HG03095 (cell line): Measurements from ENCODE around the gene CTNNB1.
A peak's percentile ranks its signal among the peaks of the same experiment; 100 is the strongest.

ENCODE experiments used
- ATAC-seq: cut with Tn5 transposase; IDR thresholded peaks from one replicate; pipeline ENCODE4 v1.9.1; 2021; ENCODE audit warnings: moderate library complexity; ENCODE audit not compliant: unreplicated experiment

CTNNB1 gene

DNA sequence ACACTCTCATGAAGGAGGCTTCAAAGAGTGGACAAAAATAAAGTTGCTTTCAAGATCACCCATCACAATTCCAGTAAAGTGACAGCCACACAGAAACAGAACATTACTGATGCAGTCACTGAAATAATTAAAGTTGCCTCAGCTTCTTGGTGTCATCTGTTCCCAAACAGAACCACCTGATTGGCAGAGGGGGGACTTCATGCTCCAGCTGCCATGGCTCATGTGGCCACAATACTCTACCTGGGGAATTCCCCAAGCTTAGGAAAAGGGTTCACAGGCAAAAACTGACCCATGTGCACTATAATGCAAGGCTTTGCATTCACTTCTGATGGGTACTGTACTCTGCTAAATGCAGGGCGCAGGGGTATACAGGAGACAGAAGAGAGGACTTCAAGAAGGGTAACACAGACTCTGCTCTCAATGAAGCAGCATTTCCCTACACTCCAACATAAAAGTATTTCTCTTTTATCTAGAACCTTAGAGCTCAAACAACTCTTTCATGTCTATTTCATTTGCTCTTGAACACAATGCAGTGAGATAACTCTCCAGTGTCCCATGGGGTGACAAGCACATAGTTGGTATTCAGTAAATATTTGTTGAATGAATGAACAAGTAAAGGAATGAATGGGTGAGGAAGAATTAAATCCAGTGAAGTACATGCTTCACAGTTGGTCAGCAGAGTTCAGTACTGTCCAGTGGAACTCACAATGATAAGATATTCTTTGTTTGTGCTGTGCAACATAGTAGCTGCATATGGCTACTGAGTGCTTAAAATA, 8.6 kb upstream of the CTNNB1 start:
- no peak for ATAC-seq

DNA sequence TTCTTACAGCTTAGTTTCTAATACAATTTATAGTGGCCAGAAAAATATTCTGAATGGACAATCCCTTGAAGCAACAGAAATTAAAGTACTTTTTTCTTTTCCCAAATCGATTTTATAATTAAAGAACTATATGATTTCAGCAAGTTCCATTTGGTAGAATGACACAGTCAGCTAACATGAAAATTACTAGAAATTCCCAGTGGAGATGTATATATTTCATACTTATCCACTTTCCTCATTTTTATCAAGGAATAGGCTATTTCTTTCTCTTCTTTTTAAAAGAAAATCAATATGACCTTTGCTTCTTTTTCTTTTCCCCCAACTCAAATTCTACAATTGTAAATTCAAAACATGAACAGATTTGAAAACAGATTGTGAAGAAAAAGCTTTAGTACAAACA, 6.4 kb upstream of the CTNNB1 start:
- ATAC-seq, result no peak

DNA sequence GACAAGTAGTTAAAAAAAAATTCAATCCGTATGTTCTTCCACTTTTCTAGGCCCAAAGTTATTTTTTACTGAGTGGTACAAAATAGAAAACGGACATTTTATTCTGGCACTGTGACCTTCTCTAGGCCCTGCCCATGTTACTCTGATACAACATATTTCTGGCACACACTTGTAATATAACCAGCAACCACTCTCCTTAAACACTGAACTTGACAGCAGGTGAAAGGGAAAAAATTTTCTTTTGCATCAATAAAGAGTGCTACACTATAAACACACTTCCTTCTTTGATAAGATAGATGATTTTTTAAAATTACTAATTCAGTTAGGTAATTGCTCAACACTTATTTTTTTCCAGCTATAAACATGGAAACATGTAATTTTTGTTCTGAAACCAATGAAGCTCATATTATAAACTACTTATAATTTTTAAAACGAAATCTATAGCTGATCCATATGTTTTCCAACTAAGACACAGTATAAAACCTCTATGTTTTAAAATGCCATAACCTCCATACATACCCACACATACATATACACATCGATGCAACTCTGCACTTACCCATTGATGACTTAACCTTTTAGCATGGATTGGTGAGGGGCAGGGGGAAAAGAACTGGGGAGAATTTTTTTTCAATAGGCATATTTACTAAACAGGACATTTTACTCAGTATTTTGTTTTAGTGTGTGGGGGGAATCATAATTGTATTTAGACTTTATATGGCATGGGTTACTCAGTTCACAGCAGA, 5.3 kb upstream of the CTNNB1 start:
- ATAC-seq, result no peak

DNA sequence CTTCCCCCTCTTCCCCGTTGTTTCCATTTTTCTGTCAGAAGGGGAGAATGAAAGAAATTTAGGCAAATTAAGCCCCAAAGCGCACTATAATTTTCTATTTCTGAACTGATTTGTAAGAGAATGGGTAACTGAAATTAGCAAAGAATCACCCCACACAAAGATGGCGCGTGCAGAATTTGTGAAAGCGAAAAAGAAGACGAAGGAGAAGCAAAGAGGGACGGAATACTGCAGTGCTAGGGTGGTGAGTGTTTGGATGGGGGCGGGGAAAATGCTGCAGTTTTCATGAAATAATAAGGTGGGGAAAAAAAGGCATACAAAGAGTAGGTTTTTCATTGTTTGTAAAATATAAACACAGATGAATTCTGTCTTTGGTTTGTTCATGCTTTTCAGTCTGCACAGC, 4.6 kb upstream of the CTNNB1 start:
- ATAC-seq, result no peak

DNA sequence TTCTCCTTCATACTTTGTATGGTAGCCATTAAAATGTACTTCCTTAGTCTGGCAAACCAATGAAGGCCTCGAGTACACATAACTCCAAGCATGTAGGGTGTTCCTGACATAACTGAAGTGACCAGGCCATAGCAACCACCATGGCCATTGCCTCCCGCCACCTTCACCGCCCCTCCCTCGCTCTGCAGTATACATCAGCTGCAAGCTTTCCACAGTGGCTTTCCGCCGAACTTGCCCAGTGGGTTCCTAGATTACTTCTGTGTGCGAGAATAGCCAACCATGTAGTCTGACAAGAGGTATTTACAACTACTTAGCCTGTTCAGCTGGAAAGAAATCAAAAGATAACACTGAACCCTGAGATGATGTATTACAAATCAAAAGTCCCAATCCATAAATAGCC, 3.4 kb upstream of the CTNNB1 start:
- no peak for ATAC-seq

DNA sequence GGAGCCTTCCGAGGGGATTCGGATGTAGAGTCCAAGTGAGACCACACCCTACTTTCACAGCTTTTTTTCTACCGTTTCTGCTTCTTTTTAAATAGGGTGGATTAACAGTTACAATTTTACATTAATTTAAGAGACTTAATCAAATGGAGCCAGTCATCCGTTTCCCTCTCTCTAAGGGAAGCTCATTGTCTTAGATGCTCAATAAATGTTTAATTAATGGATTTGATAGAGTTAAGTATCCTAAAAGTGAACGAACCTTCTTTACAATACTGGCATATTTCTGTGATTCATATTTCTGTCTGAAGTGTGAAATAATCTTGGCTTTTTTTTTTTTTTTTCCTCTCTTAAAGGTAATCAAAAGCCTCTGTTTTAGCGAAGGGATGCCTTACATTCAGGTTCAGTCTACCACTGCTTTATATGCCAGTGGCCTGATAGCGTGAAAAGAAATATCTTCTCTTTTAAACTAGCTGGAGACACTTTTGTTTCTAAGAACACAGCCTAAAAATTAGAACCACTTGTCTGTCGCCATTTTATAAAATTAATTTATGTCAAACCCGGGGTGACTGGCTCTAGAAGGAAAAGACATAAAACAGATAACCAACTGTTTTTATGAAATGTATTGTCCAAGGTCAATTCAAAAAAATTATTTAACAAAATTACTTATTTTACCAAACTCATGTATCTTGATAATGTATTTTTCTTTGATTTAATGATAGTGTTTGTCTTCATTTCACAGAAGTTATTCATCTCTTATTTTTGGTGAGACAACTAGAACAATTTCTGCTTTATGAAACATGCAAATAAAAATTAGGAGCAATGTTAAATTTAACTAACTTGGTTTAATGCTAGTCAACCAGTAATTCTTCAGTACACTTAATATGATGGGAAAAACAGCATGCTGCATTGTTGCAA, 2.5 kb upstream of the CTNNB1 start:
- ATAC-seq, result no peak

DNA sequence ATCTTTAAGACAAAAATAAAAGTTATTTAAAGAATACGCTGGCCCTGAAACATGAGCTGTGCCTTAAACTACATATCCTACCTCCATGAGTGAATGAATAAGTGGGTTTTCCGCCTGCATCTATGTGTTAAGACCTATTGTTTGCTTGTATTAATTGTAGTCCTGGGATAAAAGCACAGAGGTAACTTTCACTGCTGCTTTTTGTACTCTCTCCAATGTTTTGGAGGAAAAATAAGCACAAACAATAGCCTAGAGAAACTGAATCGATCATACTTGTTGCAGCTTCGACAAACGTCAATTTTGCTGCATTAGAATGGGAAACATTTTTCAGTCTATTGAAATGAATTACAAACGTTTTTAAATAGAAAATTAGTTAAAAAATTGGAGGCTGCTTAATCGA, 1.3 kb upstream of the CTNNB1 start:
- ATAC-seq, result no peak

DNA sequence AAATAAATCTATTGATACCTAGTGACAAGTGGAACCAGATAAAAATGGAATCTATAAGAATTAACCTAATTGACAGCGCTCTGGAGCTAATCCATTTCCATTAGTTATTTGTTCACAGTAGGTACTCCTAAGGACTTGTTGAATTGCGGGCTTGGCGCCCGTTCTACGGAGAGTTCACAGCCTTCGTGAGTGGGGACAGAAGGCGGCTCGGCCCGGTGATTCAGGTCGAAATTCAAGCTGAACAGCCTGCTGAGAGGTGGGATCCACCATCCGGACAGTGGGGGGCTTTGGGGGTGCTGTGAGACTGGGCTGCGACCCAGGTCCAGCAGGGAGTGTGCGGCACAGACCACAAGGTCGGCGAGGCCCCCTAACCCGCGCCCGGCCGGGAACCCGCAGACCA, 779 bp upstream of the CTNNB1 start:
- no peak for ATAC-seq

DNA sequence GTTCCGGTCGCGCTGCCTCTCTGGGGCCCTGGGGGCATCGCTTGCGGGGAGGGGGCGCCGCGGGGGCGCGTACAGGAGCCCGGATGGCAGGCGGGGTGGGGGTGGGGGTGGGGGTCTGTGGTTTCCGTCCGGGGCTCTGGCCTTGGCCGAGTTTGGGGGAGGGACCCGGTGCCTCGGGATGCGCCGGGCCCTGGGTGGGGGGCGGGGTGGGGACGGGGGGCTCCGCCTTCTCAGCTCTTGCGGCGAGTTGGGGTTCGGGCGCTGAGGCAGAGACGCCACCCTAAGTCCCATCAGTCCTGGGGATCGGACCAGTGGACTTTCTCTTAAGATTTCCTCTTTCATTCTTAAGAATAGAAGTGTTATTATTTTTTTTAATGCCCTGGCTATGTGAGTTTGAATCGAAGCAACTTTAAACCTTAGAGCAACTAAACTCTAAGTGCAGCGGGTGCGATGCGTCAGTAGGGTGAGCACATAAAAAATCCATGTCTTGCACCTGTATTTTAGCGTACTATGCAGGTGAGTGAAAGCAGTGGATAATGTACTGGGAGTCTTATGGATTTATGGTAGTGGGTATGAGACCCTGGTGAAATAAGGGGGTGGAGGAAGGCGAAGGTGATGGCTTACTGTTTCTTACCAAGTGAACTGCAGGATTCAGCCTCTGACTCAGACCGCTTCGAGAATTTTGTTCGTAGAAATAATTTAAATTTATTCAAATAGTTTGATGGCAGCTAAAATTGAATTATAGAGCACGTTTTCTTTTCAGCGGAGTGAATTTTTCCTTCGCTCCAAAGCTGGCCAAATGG, 762 bp downstream of the CTNNB1 start:
- peak; percentile 13 for ATAC-seq

DNA sequence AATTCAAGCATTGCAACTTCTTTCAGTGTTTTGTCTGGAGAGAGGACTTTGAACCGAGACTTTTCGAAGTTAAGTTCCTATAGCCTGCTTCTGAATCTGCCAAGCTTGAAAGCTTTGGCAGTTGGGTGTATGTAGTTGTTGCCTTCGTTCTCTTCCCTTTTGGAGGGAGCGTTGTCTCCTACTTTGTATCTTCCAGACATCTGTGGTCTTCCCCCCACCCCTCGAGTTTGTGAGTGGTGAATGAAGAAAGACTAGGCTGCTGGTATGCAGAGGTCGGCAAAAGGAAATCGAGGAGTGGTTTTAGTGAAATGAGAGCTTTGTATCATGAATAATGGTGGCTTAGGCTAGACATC, 1.3 kb downstream of the CTNNB1 start:
- ATAC-seq, result no peak

DNA sequence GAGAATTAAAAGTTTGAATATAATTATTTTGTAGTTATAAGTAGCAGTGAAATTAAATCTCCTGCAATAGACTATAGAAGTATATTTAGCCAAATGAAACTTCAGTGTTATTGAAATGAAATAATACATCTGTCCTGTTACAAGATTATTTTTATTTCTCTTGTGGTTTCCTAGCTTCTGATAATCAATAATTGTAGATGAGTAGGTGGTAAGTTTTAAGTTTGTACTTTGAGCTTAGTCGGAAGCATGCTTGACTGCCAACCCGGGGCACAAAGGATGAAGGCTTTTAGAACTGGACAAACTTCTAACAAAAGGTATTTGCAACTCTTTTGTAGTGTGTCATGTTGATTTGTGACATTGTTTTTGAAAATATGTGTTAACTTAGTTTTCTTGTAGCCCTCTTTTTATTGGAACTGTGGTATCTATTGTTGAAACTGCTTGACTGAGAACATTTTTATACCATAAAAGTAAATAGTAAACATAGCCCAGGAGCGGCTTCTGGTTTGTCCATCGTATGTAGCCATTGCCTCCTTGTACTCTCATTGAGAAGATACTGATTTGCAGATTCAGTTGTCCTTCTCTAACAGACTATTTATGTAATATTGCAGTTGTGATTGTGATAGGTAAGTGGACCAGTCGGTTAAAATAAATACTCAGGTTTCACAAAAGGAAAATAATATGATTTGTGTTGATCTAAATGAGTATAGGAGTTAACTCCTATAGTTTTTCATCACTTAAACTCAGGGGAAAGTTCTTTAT, 2.9 kb downstream of the CTNNB1 start:
- no peak for ATAC-seq

DNA sequence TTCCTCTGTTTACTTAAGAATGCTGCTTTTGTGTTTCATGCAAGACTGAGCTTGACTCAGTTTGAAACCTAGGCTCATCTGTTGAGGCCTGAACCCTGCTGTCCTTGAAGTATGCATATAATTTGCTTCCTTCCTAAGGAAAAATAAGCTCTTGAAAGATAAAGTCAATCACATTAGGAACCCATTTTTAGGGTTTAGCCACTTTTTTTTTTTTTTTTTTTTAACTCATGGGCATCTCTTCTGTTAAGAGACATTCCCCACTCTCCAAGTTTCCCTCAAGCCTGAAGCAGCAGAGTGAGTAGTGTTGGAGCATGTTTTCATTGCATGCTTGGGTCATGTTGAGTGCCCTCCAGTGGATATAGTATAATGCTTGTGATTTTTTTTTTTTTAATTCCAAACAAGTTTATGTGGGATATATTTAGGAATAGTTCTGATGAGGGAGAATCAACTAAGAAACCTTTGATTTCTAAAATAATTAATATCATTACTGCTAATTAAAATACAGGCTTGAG, 3.6 kb downstream of the CTNNB1 start:
- no peak for ATAC-seq

DNA sequence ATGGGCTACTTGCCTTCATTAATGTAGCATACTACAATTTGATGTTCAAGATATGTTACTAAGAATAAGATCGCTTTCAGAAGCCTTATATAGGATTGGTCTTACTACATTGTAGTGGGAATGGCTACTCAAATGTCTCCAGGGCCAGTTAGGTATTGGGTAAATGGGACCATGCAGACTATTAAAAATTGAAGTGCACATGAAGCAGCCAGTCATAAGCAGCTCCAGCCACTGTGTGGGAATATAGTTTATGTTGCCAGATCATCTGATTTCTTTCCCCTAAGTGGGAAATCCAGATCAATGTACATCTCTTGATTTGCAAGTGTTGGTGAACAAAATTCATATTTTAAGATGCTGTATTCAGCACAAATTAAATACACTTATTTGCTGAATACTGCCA, 5.1 kb downstream of the CTNNB1 start:
- no peak for ATAC-seq

DNA sequence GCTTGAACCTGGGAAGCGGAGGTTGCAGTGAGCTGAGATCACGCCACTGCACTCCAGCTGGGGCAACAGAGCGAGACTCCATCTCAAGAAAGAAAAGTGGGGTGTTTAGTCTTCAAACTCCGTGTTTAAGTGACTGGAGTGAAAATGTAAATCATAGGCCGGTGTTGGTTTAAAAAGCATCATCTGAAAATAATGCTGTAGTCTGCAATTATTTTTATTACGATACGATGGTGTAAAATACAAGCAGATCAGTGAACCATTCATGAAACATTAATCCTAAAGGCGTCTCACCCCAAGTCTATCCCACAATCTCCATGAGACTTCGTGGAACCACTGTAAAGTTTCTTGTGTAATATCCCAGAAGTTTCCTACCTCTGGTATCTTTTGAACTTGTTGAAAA, 6.3 kb downstream of the CTNNB1 start:
- no peak for ATAC-seq

DNA sequence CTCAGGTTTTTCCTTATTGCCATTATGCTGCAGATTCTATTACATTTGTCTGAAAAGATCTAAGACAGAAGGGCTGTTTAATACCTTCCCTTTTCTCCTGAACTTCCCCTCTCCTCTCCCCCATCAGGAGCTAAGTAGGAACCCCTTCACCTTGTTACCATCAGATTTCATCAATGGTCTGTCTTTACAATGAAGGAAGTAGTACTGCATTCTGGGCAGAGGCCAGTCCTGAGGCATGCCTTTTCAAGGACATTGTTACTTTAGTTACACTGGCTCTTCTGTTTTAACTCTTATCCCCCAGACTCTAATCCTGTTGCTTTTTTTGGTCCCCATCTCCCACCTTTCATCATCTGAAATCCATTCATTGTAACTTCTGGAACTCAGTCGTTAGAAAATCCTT, 8.1 kb downstream of the CTNNB1 start:
- no peak for ATAC-seq

DNA sequence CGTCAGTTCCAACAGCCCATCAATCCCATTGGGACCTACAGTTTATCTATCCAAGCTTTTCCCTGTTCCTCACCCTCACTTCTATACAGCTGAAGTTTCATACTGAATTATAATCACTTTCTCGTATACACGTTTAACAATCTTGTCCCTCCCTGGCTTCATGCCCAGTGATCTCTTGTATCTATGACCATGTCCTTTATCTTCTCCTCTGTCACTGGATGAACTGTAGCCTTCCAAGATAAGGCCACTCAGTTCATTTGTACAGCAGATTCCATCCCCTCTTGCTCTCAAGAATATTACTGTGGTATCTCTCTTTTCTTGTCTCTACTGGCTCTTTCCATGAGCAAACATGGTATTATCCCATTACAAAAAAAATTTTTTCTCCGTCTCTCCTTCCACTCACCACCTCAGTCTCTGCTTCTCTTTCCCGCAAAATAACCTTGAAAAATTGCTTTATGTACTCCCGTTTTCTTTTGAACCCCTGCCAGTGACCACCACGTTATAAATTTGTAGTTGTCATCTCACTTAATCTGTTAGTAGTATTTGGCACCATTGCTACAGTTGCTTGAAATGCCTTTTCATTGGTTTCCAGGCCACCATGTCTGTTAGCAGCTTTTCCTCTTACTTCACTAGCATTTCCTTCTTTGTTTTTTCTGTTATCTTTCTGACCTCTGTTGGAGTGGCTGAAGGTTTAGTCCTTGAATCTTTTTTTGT, 9.4 kb downstream of the CTNNB1 start:
- ATAC-seq, result no peak

DNA sequence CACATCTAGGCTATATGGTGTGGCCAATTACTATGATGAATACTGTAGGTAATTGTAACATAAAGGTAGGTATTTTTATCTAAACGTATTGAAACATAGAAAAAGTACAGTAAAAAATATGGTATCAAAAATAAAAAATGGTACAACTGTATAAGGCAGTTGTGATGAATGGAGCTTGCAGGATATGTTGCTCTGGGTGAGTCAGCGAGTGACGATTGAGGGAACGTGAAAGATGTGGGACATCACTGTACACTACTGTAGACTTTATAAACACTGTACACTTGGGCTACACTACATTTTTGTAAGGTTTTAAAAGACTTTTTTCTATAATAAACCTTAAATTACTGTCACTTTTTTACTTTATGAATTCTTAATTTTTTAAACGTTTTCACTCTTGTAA, 10.3 kb downstream of the CTNNB1 start:
- no peak for ATAC-seq

DNA sequence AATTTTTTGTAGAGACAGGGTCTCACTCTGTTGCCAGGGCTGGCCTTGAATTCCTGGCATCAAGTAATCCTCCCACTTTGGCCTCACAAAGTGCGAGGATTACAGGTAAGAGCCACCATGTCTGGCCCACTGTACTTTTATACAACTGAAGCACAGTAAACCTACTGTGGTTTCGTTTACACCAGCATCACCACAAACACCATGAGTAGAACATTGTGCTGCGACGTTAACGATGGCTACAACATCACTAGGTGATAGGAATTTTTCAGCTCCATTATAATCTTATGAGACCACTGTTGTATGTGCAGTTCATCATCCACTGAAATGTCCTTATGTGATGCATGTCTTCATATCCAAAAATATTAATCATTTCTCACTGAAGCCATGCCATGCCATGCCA, 11.7 kb downstream of the CTNNB1 start:
- ATAC-seq, result no peak

DNA sequence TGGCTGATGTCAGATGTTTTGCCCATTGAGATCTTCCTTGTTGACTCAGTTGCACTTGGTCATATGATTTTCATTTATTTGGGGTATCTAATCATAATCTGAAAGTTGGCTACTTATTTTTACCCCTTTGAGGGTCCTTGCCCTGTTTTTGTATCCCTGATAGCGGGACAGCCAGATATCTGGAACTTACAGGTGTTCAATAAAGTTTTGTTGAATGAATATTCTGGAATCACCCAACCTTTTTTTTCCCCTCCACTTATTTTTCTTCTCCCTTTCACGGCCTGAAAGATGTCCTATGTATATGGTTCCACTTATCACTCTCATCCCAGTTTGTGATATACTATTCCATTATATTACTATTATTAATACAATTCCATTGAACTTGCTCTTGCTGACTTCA, 12.8 kb downstream of the CTNNB1 start:
- ATAC-seq, result no peak
